GM12878 (cell line): ENCODE results near the gene ASCC2.
A peak's percentile ranks its signal among the peaks of the same experiment; 100 is the strongest.

Source experiments
- CHD1 ChIP-seq: IDR thresholded peaks from 2 replicates; pipeline ENCODE4 v1.6.1; 2012; ENCODE audit warnings: low read depth, low read length, improper control_type of control experiment
- CTCF ChIP-seq, 3 experiments: IDR thresholded peaks in 2 of 3; conservative IDR thresholded peaks in 1 of 3; 2 replicates each; pipeline ENCODE4 v1.5.1; 2011; ENCODE audit warnings: low read depth in 3 of 3, low read length in 3 of 3, mild to moderate bottlenecking in 3 of 3, control low read depth in 2 of 3, moderate library complexity in 2 of 3, inconsistent platforms in 1 of 3, mixed read lengths in 1 of 3; ENCODE audit not compliant: control insufficient read depth in 2 of 3, insufficient read depth in 1 of 3; ENCODE audit errors: extremely low read depth in 1 of 3
- JUNB ChIP-seq: IDR thresholded peaks from 2 replicates; pipeline ENCODE4 v1.6.1; 2016; ENCODE audit warnings: antibody characterized with exemption, mild to moderate bottlenecking
- MEF2A ChIP-seq: IDR thresholded peaks from 2 replicates; pipeline ENCODE4 v1.6.1; 2011; ENCODE audit warnings: low read depth, mild to moderate bottlenecking, low read length, moderate library complexity; ENCODE audit not compliant: insufficient read depth
- MYC ChIP-seq: IDR thresholded peaks from 2 replicates; pipeline ENCODE4 v1.6.1; 2011; ENCODE audit warnings: mild to moderate bottlenecking, low read length, moderate library complexity, inconsistent platforms; ENCODE audit not compliant: insufficient read depth, insufficient replicate concordance, insufficient read length, severe bottlenecking
- NFIC ChIP-seq: IDR thresholded peaks from 2 replicates; pipeline ENCODE4 v1.6.1; 2012; ENCODE audit warnings: low read depth, mild to moderate bottlenecking, inconsistent platforms, low read length, moderate library complexity
- RELA ChIP-seq: fragments of 450-650 bp; IDR thresholded peaks from 2 replicates; pipeline ENCODE4 v1.8.0; 2014; ENCODE audit warnings: borderline replicate concordance; ENCODE audit not compliant: partially characterized antibody
- TCF12 ChIP-seq: IDR thresholded peaks from 2 replicates; pipeline ENCODE4 v1.6.1; 2011; ENCODE audit warnings: low read depth, mild to moderate bottlenecking, low read length
- YY1 ChIP-seq: IDR thresholded peaks from 2 replicates; pipeline ENCODE4 v1.6.1; 2011; ENCODE audit warnings: low read depth, mild to moderate bottlenecking, low read length

- no peak for TF ChIP-seq CTCF (IDR thresholded peaks at IDR 0.05 in 2 of 3, conservative IDR thresholded peaks at IDR 0.05 in 1 of 3; ENCODE audit: control insufficient read depth in 2 of 3, extremely low read depth in 1 of 3, insufficient read depth in 1 of 3, low read depth in 3 of 3, low read length in 3 of 3)
- TF ChIP-seq RELA, result peak; percentile 3
- TF ChIP-seq NFIC, result peak; percentile 29; the same call in 1 of the 2 replicates
- TF ChIP-seq MYC, result no peak
- no peak for TF ChIP-seq CHD1
- TF ChIP-seq JUNB, result no peak
- TF ChIP-seq TCF12, result no peak
- TF ChIP-seq MEF2A, result no peak
- TF ChIP-seq YY1, result no peak
These were observed 40.7 kb downstream of the ASCC2 start for GRCh38 chr22:29797351-29797750.
